Erythroblast (primary cell): ENCODE measurements around the gene EGR4.

Experiments used
- GATA1 ChIP-seq: IDR thresholded peaks from 2 replicates; pipeline ENCODE4 v1.6.1; 2011; ENCODE audit warnings: low read depth, mild to moderate bottlenecking, control low read depth, low read length, moderate library complexity
- POLR2A ChIP-seq: IDR thresholded peaks from 2 replicates; pipeline ENCODE4 v1.6.1; 2011; ENCODE audit warnings: mild to moderate bottlenecking, low read length

GRCh38 chr2:73301636-73302035, 8.3 kb upstream of the EGR4 start:
- TF ChIP-seq POLR2A, result no peak
- no peak for TF ChIP-seq GATA1
